Right atrium auricular region (tissue), 2 donors: ENCODE data around the gene CDC45. TPM values are rescaled to one million over a fixed set of nuclear protein-coding genes. Genes with fewer than 3 reads are reported as not detected.

ENCODE experiments used
- DNase-seq: peaks from one replicate; pipeline ENCODE4 v3.0.0-alpha.2; 2019; ENCODE audit warnings: low spot score
- H3K27ac ChIP-seq, 2 donors: fragments of 200-600 bp; sonication (generic); 1 replicate in 1 of 2; 2 replicates in 1 of 2; pipeline ENCODE4 v1.5.1; 2016 to 2019
- H3K27me3 ChIP-seq, 2 donors: fragments of 200-600 bp; sonication (generic); one replicate each; pipeline versions ENCODE4 v1.5.1 to v1.6.0; 2017 to 2019
- H3K36me3 ChIP-seq: fragments of 200-600 bp; sonication (generic); one replicate; pipeline ENCODE4 v1.5.1; 2016
- H3K4me1 ChIP-seq, 2 donors: fragments of 200-600 bp; sonication (generic); one replicate each; pipeline versions ENCODE4 v1.5.1 to v1.6.0; 2017 to 2019
- H3K4me3 ChIP-seq, 2 donors: fragments of 200-600 bp; sonication (generic); 1 replicate in 1 of 2; 2 replicates in 1 of 2; pipeline ENCODE4 v1.5.1; 2017 to 2019; ENCODE audit warnings: mild to moderate bottlenecking in 1 of 2, moderate library complexity in 1 of 2
- H3K9me3 ChIP-seq, 2 donors: fragments of 200-600 bp; sonication (generic); one replicate each; pipeline ENCODE4 v1.5.1; 2019
- total RNA-seq, 2 donors: library from RNA; depleted of rRNA; stranded (reverse); fragments of >200 nt; gene quantifications; one replicate each; pipeline ENCODE4 v1.1.0, GENCODE V29; 2016
- TF ChIP-seq, protein P1 (sequence below), 2 donors: fragments of 200-600 bp; sonication (generic); IDR thresholded peaks; one replicate each; pipeline ENCODE4 v1.5.1; 2019; ENCODE audit warnings: antibody characterized with exemption in 2 of 2

The CDC45 gene
- total RNA-seq, 2 donors from 2014 or later = 3.3 TPM; not detected in 1

- no peak overlapping the region for H3K27ac ChIP-seq
- no peak for DNase-seq
- no peak overlapping the region for H3K4me3 ChIP-seq
- TF ChIP-seq, protein P1, sequence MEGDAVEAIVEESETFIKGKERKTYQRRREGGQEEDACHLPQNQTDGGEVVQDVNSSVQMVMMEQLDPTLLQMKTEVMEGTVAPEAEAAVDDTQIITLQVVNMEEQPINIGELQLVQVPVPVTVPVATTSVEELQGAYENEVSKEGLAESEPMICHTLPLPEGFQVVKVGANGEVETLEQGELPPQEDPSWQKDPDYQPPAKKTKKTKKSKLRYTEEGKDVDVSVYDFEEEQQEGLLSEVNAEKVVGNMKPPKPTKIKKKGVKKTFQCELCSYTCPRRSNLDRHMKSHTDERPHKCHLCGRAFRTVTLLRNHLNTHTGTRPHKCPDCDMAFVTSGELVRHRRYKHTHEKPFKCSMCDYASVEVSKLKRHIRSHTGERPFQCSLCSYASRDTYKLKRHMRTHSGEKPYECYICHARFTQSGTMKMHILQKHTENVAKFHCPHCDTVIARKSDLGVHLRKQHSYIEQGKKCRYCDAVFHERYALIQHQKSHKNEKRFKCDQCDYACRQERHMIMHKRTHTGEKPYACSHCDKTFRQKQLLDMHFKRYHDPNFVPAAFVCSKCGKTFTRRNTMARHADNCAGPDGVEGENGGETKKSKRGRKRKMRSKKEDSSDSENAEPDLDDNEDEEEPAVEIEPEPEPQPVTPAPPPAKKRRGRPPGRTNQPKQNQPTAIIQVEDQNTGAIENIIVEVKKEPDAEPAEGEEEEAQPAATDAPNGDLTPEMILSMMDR (IDR thresholded peaks at IDR 0.05) = no peak
- H3K4me1 ChIP-seq = no peaks in the 10 kb centered on the region
- no peaks in the 10 kb centered on the region for H3K36me3 ChIP-seq
- peaks cover 0 to 9% of the 10 kb centered on the region in 2 donors for H3K9me3 ChIP-seq
- H3K27me3 ChIP-seq = no peaks in the 10 kb centered on the region
Measured at GRCh38 chr22:19554834-19555404, 75.2 kb downstream of the CDC45 start.

- Histone ChIP-seq H3K4me1 (no peaks in the 10 kb centered on the region), H3K9me3 (peaks cover 0 to 9% of the 10 kb centered on the region in 2 donors), H3K4me3 (no peak overlapping the region), H3K36me3 (no peaks in the 10 kb centered on the region), H3K27ac (no peak overlapping the region), H3K27me3 (no peaks in the 10 kb centered on the region)
- TF ChIP-seq, protein P1 (IDR thresholded peaks at IDR 0.05) = no peak
- no peak for DNase-seq
Measured at GRCh38 chr22:19555651-19556050, 75.9 kb downstream of the CDC45 start.

- H3K27ac ChIP-seq = no peak overlapping the region
- DNase-seq = no peak
- no peaks in the 10 kb centered on the region for H3K36me3 ChIP-seq
- TF ChIP-seq, protein P1 (IDR thresholded peaks at IDR 0.05) = no peak
- no peaks in the 10 kb centered on the region for H3K4me1 ChIP-seq
- no peaks in the 10 kb centered on the region for H3K27me3 ChIP-seq
- no peak overlapping the region for H3K4me3 ChIP-seq
- peaks cover 0 to 9% of the 10 kb centered on the region in 2 donors for H3K9me3 ChIP-seq
Measured at GRCh38 chr22:19556963-19557545, 77.3 kb downstream of the CDC45 start.

GRCh38 chr22:19559324-19559811 lies 79.6 kb downstream of the CDC45 start:
- H3K27me3 ChIP-seq = no peaks in the 10 kb centered on the region
- H3K4me3 ChIP-seq = no peak overlapping the region
- no peaks in the 10 kb centered on the region for H3K36me3 ChIP-seq
- TF ChIP-seq, protein P1 (IDR thresholded peaks at IDR 0.05) = no peak
- DNase-seq = no peak
- H3K9me3 ChIP-seq = no peaks in the 10 kb centered on the region
- H3K4me1 ChIP-seq = no peaks in the 10 kb centered on the region
- no peak overlapping the region for H3K27ac ChIP-seq

DNA sequence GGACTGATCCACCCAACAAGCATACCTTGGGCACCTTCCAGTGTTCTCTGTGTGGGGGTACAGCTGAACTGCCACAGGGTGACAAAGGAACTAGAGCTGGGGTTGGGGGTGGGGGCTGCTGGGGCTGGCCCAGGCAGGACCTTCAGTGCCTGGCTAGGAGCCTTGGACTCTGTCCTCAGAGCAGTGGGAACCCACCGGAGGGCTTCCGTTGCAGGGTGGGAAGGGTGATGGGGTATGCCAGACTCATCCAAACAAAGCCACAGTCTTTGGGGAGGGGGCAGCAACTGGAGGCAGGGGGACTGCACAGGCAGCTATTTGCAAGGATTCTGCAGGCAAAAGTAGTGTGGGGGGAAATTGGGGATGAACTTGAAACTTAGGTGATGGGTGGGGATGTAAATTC lies 80.2 kb downstream of the CDC45 start:
- Histone ChIP-seq H3K9me3 (no peaks in the 10 kb centered on the region), H3K27me3 (no peaks in the 10 kb centered on the region), H3K36me3 (no peaks in the 10 kb centered on the region), H3K4me1 (no peaks in the 10 kb centered on the region), H3K4me3 (no peak overlapping the region), H3K27ac (no peak overlapping the region)
- TF ChIP-seq, protein P1 (IDR thresholded peaks at IDR 0.05) = no peak
- no peak for DNase-seq
